IMR-90 (cell line): ENCODE data around the gene SMIM9. TPM values are rescaled to one million over a fixed set of nuclear protein-coding genes. Genes with fewer than 3 reads are reported as not detected.

Experiments used
- ATAC-seq: fragments of 200-7000 bp; cut with Tn5 transposase; 2 replicates; pipeline ENCODE4 v1.9.1; 2020; ENCODE audit warnings: low read depth, mild to moderate bottlenecking, moderate library complexity
- BruUV-seq: library from RNA; stranded (reverse); fragments of 400-500 nt; replicated peaks from 2 replicates; lab custom pipeline; 2021; lab: Mats Ljungman, UMichigan
- CTCF ChIA-PET: fragments of 300-600 bp; formaldehyde crosslinking; extraction: SDS; loops from one replicate; lab custom pipeline; 2021; ENCODE audit warnings: antibody characterized with exemption; lab: Yijun Ruan, JAX
- POLR2A ChIA-PET: fragments of 300-600 bp; sonication (Branson Sonifier 250); formaldehyde crosslinking; loops from one replicate; lab custom pipeline; 2022; ENCODE audit warnings: antibody characterized with exemption; ENCODE audit not compliant: unreplicated experiment; lab: Charles Lee
- DNase-seq: peaks from one replicate; pipeline ENCODE4 v3.0.0; 2013
- H2AFZ ChIP-seq: replicated peaks from 2 replicates; pipeline ENCODE3; 2013; ENCODE audit warnings: low read length, mild to moderate bottlenecking; ENCODE audit not compliant: poor library complexity
- H2AK5ac ChIP-seq: 2 replicates; pipeline ENCODE4 v1.6.1; 2013; ENCODE audit warnings: low read depth, low read length, inconsistent platforms
- H2AK9ac ChIP-seq: replicated peaks from 2 replicates; pipeline ENCODE3; 2013; ENCODE audit warnings: mild to moderate bottlenecking, low read depth, low read length, moderate library complexity; ENCODE audit not compliant: poor library complexity
- H2BK120ac ChIP-seq: 2 replicates; pipeline ENCODE4 v1.6.1; 2013; ENCODE audit warnings: low read depth, low read length, inconsistent platforms
- H2BK15ac ChIP-seq: 3 replicates; pipeline ENCODE4 v1.6.1; 2013; ENCODE audit warnings: low read depth, low read length, inconsistent platforms
- H2BK20ac ChIP-seq: 2 replicates; pipeline ENCODE4 v1.6.1; 2013; ENCODE audit warnings: low read depth, mild to moderate bottlenecking, inconsistent platforms, low read length, moderate library complexity
- H2BK5ac ChIP-seq: 2 replicates; pipeline ENCODE4 v1.6.1; 2013; ENCODE audit warnings: mild to moderate bottlenecking, low read depth, low read length, inconsistent platforms; ENCODE audit not compliant: poor library complexity, severe bottlenecking
- H3K14ac ChIP-seq: replicated peaks from 2 replicates; pipeline ENCODE4 v1.6.1; 2013; ENCODE audit warnings: low read depth, low read length, inconsistent platforms
- H3K18ac ChIP-seq: 2 replicates; pipeline ENCODE4 v1.6.1; 2013; ENCODE audit warnings: low read depth, low read length, control low read depth
- H3K23ac ChIP-seq: 2 replicates; pipeline ENCODE4 v1.6.1; 2013; ENCODE audit warnings: low read depth, low read length, inconsistent platforms
- H3K27ac ChIP-seq: 2 replicates; pipeline ENCODE4 v1.5.1; 2013; ENCODE audit warnings: mild to moderate bottlenecking, control low read depth, low read length; ENCODE audit not compliant: insufficient read depth
- H3K27me3 ChIP-seq: 2 replicates; pipeline ENCODE4 v1.6.1; 2013; ENCODE audit warnings: low read length; ENCODE audit not compliant: control insufficient read depth, insufficient read depth
- H3K36me3 ChIP-seq: 2 replicates; pipeline ENCODE4 v1.6.1; 2013; ENCODE audit warnings: low read length, mixed read lengths; ENCODE audit not compliant: control insufficient read depth, insufficient read depth
- H3K4ac ChIP-seq: 2 replicates; pipeline ENCODE4 v1.6.1; 2013; ENCODE audit warnings: low read depth, low read length, inconsistent platforms
- H3K4me1 ChIP-seq: 2 replicates; pipeline ENCODE4 v1.6.1; 2013; ENCODE audit warnings: low read length, mixed read lengths; ENCODE audit not compliant: control insufficient read depth, insufficient read depth
- H3K4me2 ChIP-seq: 2 replicates; pipeline ENCODE4 v1.6.1; 2013; ENCODE audit warnings: low read depth, mild to moderate bottlenecking, control low read depth, low read length, moderate library complexity
- H3K4me3 ChIP-seq: 2 replicates; pipeline ENCODE4 v1.5.1; 2013; ENCODE audit warnings: low read depth, mild to moderate bottlenecking, control low read depth, low read length, moderate library complexity; ENCODE audit not compliant: insufficient read depth
- H3K56ac ChIP-seq: 2 replicates; pipeline ENCODE4 v1.6.1; 2013; ENCODE audit warnings: low read length, inconsistent platforms; ENCODE audit not compliant: insufficient read depth; ENCODE audit errors: extremely low read depth
- H3K79me1 ChIP-seq, 2 experiments: 2 replicates each; pipeline ENCODE4 v1.6.1; 2013; ENCODE audit warnings: low read length in 2 of 2, inconsistent platforms in 1 of 2, low read depth in 1 of 2
- H3K9ac ChIP-seq: 2 replicates; pipeline ENCODE4 v1.6.1; 2013; ENCODE audit warnings: low read depth, low read length, control low read depth
- H3K9me1 ChIP-seq: 2 replicates; pipeline ENCODE4 v1.6.1; 2013; ENCODE audit warnings: low read length, inconsistent platforms; ENCODE audit not compliant: insufficient read depth
- H3K9me3 ChIP-seq: 2 replicates; pipeline ENCODE4 v1.6.1; 2013; ENCODE audit warnings: low read length; ENCODE audit not compliant: control insufficient read depth, insufficient read depth
- H4K20me1 ChIP-seq: 2 replicates; pipeline ENCODE4 v1.6.1; 2013; ENCODE audit warnings: low read length, inconsistent platforms; ENCODE audit not compliant: insufficient read depth
- H4K5ac ChIP-seq: 2 replicates; pipeline ENCODE4 v1.6.1; 2013; ENCODE audit warnings: mild to moderate bottlenecking, low read depth, low read length, control low read depth
- H4K8ac ChIP-seq, 2 experiments: 2 replicates each; pipeline ENCODE4 v1.6.1; 2013; ENCODE audit warnings: low read depth in 2 of 2, low read length in 2 of 2, control low read depth in 1 of 2, inconsistent platforms in 1 of 2
- H4K91ac ChIP-seq: 2 replicates; pipeline ENCODE4 v1.6.1; 2013; ENCODE audit warnings: low read depth, low read length, inconsistent platforms; ENCODE audit not compliant: insufficient read depth
- BHLHE40 ChIP-seq: fragments of 150-350 bp; IDR thresholded peaks from 2 replicates; pipeline ENCODE4 v1.6.1; 2016; ENCODE audit warnings: mild to moderate bottlenecking, low read depth, low read length
- CEBPB ChIP-seq: IDR thresholded peaks from 2 replicates; pipeline ENCODE4 v1.6.1; 2012; ENCODE audit warnings: low read depth, low read length, improper control_type of control experiment
- CHD1 ChIP-seq: IDR thresholded peaks from 2 replicates; pipeline ENCODE4 v1.6.1; 2012; ENCODE audit warnings: low read depth, low read length, improper control_type of control experiment
- ELK1 ChIP-seq: fragments of 150-350 bp; IDR thresholded peaks from 2 replicates; pipeline ENCODE4 v1.6.1; 2016; ENCODE audit warnings: low read depth, mild to moderate bottlenecking, low read length, moderate library complexity, borderline replicate concordance
- FOS ChIP-seq: fragments of 150-350 bp; IDR thresholded peaks from 2 replicates; pipeline ENCODE4 v1.6.1; 2016; ENCODE audit warnings: low read depth, low read length
- MAFK ChIP-seq: IDR thresholded peaks from 2 replicates; pipeline ENCODE4 v1.6.1; 2012; ENCODE audit warnings: low read depth, low read length, improper control_type of control experiment
- MAZ ChIP-seq: IDR thresholded peaks from 2 replicates; pipeline ENCODE4 v1.6.1; 2012; ENCODE audit warnings: low read depth, mild to moderate bottlenecking, low read length, improper control_type of control experiment, moderate library complexity, borderline replicate concordance
- NFE2L2 ChIP-seq: fragments of 150-350 bp; IDR thresholded peaks from 2 replicates; pipeline ENCODE4 v1.6.1; 2016; ENCODE audit warnings: low read depth, mild to moderate bottlenecking, low read length
- RAD21 ChIP-seq: IDR thresholded peaks from 2 replicates; pipeline ENCODE4 v1.6.1; 2012; ENCODE audit warnings: low read length, improper control_type of control experiment
- SMC3 ChIP-seq: fragments of 150-350 bp; IDR thresholded peaks from 2 replicates; pipeline ENCODE4 v1.6.1; 2016; ENCODE audit warnings: low read depth, mild to moderate bottlenecking, antibody characterized with exemption, low read length, moderate library complexity
- WGBS, 2 experiments: methylation state at CpG; one replicate each; pipeline versions ENCODE4 v1.1.5 to v1.1.7; 2013; ENCODE audit warnings: missing lambda C conversion rate in 2 of 2; ENCODE audit not compliant: insufficient read length in 1 of 2; ENCODE audit errors: extremely low coverage in 2 of 2; 5-methylcytosine and 5-hydroxymethylcytosine counted together
- dilution Hi-C: fragments of 300-500 bp; cut with HindIII; formaldehyde crosslinking; loops from one replicate; pipeline ENCODE4 v1.14.3; 2018; ENCODE audit warnings: low sequenced_read_pairs; ENCODE audit not compliant: unreplicated experiment
- in situ Hi-C: fragments of 300-500 bp; cut with MboI; formaldehyde crosslinking; loops from 3 replicates; pipeline ENCODE4 v1.14.3; 2019; ENCODE audit warnings: low sequenced_read_pairs, inconsistent platforms, mixed read lengths
- intact Hi-C: fragments of 100-400 bp; cut with micrococcal nuclease; formaldehyde crosslinking; loops from 2 replicates; pipeline ENCODE4 v1.10.0; 2022
- polyA plus RNA-seq, 3 experiments: library from polyadenylated mRNA; depleted of rRNA; stranded (reverse); fragments of >200 nt; gene quantifications; 2 replicates each; pipeline ENCODE4 v1.2.3, GENCODE V29; 2012; ENCODE audit warnings: low replicate concordance in 1 of 3
- total RNA-seq: library from RNA; depleted of rRNA; stranded (reverse); fragments of >200 nt; gene quantifications from 2 replicates; pipeline ENCODE4 v1.2.3, GENCODE V29; 2012
- TF ChIP-seq, protein P1 (sequence below): conservative IDR thresholded peaks from 2 replicates; pipeline ENCODE4 v1.5.1; 2012; ENCODE audit warnings: mild to moderate bottlenecking, low read depth, low read length, improper control_type of control experiment
- TF ChIP-seq, protein P2 (sequence below): fragments of 150-350 bp; IDR thresholded peaks from 2 replicates; pipeline ENCODE4 v1.6.1; 2017; ENCODE audit warnings: mild to moderate bottlenecking, antibody characterized with exemption, low read length, low read depth

SMIM9 gene
- total and polyA plus RNA-seq, 2 of the 4 experiments (the other 2 are of a cell fraction) = not detected

- H3K9ac ChIP-seq = no peak overlapping the region
- no peaks in the 10 kb centered on the region for H3K36me3 ChIP-seq
These were observed 652 bp downstream of the SMIM9 start for GRCh38 chrX:154833746-154834274.

More at GRCh38 chrX:154833746-154834274, 652 bp downstream of the SMIM9 start:
- H2BK5ac ChIP-seq = no peak overlapping the region
- ChIA-PET POLR2A (no interaction called here), CTCF (interaction anchor here (0.7 kb wide), 1 partner anchor 14 kb away, joined by 5 read pairs; no protein-coding TSS in a partner anchor)
- no peaks in the 10 kb centered on the region for H3K27me3 ChIP-seq
- in situ Hi-C loops (no loop called here), intact Hi-C loops (no loop called here), dilution Hi-C loops (no loop called here)
- no peak for DNase-seq
- no peak overlapping the region for H2AFZ ChIP-seq
- no peak overlapping the region for H3K4ac ChIP-seq
- no peak for ATAC-seq
- no CpG with 5 or more reads among the region's 3 CpGs for WGBS, 2 experiments
- TF ChIP-seq SMC3 (no peak), FOS (no peak), RAD21 (no peak), BHLHE40 (no peak), CEBPB (no peak), MAZ (no peak), ELK1 (no peak), CHD1 (no peak), NFE2L2 (no peak), MAFK (no peak)
- TF ChIP-seq, protein P1, sequence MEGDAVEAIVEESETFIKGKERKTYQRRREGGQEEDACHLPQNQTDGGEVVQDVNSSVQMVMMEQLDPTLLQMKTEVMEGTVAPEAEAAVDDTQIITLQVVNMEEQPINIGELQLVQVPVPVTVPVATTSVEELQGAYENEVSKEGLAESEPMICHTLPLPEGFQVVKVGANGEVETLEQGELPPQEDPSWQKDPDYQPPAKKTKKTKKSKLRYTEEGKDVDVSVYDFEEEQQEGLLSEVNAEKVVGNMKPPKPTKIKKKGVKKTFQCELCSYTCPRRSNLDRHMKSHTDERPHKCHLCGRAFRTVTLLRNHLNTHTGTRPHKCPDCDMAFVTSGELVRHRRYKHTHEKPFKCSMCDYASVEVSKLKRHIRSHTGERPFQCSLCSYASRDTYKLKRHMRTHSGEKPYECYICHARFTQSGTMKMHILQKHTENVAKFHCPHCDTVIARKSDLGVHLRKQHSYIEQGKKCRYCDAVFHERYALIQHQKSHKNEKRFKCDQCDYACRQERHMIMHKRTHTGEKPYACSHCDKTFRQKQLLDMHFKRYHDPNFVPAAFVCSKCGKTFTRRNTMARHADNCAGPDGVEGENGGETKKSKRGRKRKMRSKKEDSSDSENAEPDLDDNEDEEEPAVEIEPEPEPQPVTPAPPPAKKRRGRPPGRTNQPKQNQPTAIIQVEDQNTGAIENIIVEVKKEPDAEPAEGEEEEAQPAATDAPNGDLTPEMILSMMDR = no peak
- TF ChIP-seq, protein P2, sequence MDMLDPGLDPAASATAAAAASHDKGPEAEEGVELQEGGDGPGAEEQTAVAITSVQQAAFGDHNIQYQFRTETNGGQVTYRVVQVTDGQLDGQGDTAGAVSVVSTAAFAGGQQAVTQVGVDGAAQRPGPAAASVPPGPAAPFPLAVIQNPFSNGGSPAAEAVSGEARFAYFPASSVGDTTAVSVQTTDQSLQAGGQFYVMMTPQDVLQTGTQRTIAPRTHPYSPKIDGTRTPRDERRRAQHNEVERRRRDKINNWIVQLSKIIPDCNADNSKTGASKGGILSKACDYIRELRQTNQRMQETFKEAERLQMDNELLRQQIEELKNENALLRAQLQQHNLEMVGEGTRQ = no peak
- H3K9me1 ChIP-seq = no peaks in the 10 kb centered on the region
- H3K9me3 ChIP-seq = peaks cover 2% of the 10 kb centered on the region; the same call in 1 of the 2 replicates
- no peak overlapping the region for H3K4me3 ChIP-seq
- H3K23ac ChIP-seq = no peak overlapping the region
- H3K14ac ChIP-seq = no peak overlapping the region
- H2AK9ac ChIP-seq = no peak overlapping the region
- H4K91ac ChIP-seq = no peak overlapping the region
- H3K27ac ChIP-seq = no peak overlapping the region
- no peak overlapping the region for H4K5ac ChIP-seq
- H3K79me1 ChIP-seq = no peaks in the 10 kb centered on the region
- H2BK20ac ChIP-seq = no peak overlapping the region
- no peak overlapping the region for H3K18ac ChIP-seq
- no peak overlapping the region for H4K8ac ChIP-seq
- H3K4me2 ChIP-seq = no peak overlapping the region
- H3K56ac ChIP-seq = no peak overlapping the region
- no peak overlapping the region for H2BK15ac ChIP-seq
- H2AK5ac ChIP-seq = no peak overlapping the region
- no peak overlapping the region for H2BK120ac ChIP-seq
- no peaks in the 10 kb centered on the region for H4K20me1 ChIP-seq
- no TSS peak for BruUV-seq
- H3K4me1 ChIP-seq = no peaks in the 10 kb centered on the region
